T-cell (primary cell): ENCODE results near the gene ABCF2. TPM values are rescaled to one million over a fixed set of nuclear protein-coding genes. Genes with fewer than 3 reads are reported as not detected.

Experiments
- ATAC-seq, 4 experiments: fragments of 200-7000 bp in 3 of 4; fragments of 150-1000 bp in 1 of 4; cut with Tn5 transposase; replicated peaks in 1 of 4; 1 replicate in 3 of 4; 2 replicates in 1 of 4; pipeline ENCODE4 v1.10.0; 2021; ENCODE audit warnings: moderate library complexity in 3 of 4, mild to moderate bottlenecking in 2 of 4, moderate number of reproducible peaks in 1 of 4
- CTCF ChIA-PET, 2 donors: fragments of 300-600 bp; sonication (Branson Sonifier 250); formaldehyde crosslinking; loops; one replicate each; lab custom pipeline; 2022; ENCODE audit warnings: antibody characterized with exemption in 2 of 2; lab: Charles Lee
- POLR2A ChIA-PET, 2 donors: fragments of 300-600 bp; sonication (Branson Sonifier 250); formaldehyde crosslinking; loops; one replicate each; lab custom pipeline; 2022; ENCODE audit warnings: antibody characterized with exemption in 2 of 2; lab: Charles Lee
- DNase-seq, 35 experiments: peaks; one replicate each; pipeline versions ENCODE4 v3.0.0 to v3.0.0-alpha.2; 2013 to 2023
- H3K27ac ChIP-seq: one replicate; pipeline ENCODE4 v1.5.1; 2013; ENCODE audit warnings: low read length
- H3K27me3 ChIP-seq, 2 experiments: replicated peaks in 1 of 2; 1 replicate in 1 of 2; 2 replicates in 1 of 2; pipeline versions ENCODE4 v1.6.1 to v1.7.0; 2013; ENCODE audit warnings: low read length in 1 of 2, mixed read lengths in 1 of 2; ENCODE audit not compliant: control insufficient read depth in 2 of 2, insufficient read depth in 2 of 2; ENCODE audit errors: extremely low read depth in 1 of 2
- H3K36me3 ChIP-seq, 2 donors: 1 replicate in 1 of 2; 2 replicates in 1 of 2; pipeline versions ENCODE4 v1.6.1 to v1.7.0; 2013; ENCODE audit warnings: low read length in 1 of 2; ENCODE audit not compliant: control insufficient read depth in 2 of 2, insufficient read depth in 1 of 2; ENCODE audit errors: extremely low read depth in 1 of 2
- H3K4me1 ChIP-seq, 2 experiments: 1 replicate in 1 of 2; 2 replicates in 1 of 2; pipeline versions ENCODE4 v1.6.1 to v1.7.0; 2013; ENCODE audit warnings: low read length in 2 of 2, mixed read lengths in 1 of 2; ENCODE audit not compliant: insufficient read depth in 2 of 2, control insufficient read depth in 1 of 2; ENCODE audit errors: extremely low read depth in 1 of 2
- H3K4me3 ChIP-seq, 2 donors: 1 replicate in 1 of 2; 2 replicates in 1 of 2; pipeline versions ENCODE4 v1.5.1 to v1.7.0; 2013; ENCODE audit warnings: mild to moderate bottlenecking in 2 of 2, low read length in 1 of 2, moderate library complexity in 1 of 2; ENCODE audit not compliant: control insufficient read depth in 1 of 2; ENCODE audit errors: extremely low read depth in 1 of 2
- H3K9me3 ChIP-seq: 2 replicates; pipeline ENCODE4 v1.7.0; 2013
- H3K27ac Mint-ChIP-seq, 2 donors: one replicate each; pipeline ENCODE4 v1.8.0; 2020 to 2021; ENCODE audit warnings: mild to moderate bottlenecking in 2 of 2, mixed read lengths in 2 of 2
- H3K27me3 Mint-ChIP-seq, 2 donors: one replicate each; pipeline ENCODE4 v1.8.0; 2021 to 2022; ENCODE audit warnings: mixed read lengths in 2 of 2
- H3K36me3 Mint-ChIP-seq: one replicate; pipeline ENCODE4 v1.8.0; 2021; ENCODE audit warnings: mixed read lengths
- H3K4me1 Mint-ChIP-seq, 3 donors: one replicate each; pipeline ENCODE4 v1.8.0; 2020 to 2022; ENCODE audit warnings: mixed read lengths in 3 of 3, mild to moderate bottlenecking in 1 of 3
- H3K4me3 Mint-ChIP-seq, 3 donors: one replicate each; pipeline ENCODE4 v1.8.0; 2020 to 2022; ENCODE audit warnings: mild to moderate bottlenecking in 3 of 3, mixed read lengths in 3 of 3, moderate library complexity in 3 of 3
- H3K9me3 Mint-ChIP-seq, 3 donors: one replicate each; pipeline ENCODE4 v1.8.0; 2020 to 2022; ENCODE audit warnings: mixed read lengths in 3 of 3
- WGBS: methylation state at CpG from one replicate; pipeline ENCODE4 v1.1.5; 2013; ENCODE audit warnings: missing lambda C conversion rate; ENCODE audit not compliant: insufficient coverage; 5-methylcytosine and 5-hydroxymethylcytosine counted together
- total RNA-seq, 35 experiments: library from RNA in 6 of 35; stranded (reverse) in 6 of 35; fragments of 120-200 nt in 1 of 35; gene quantifications; one replicate each; pipeline versions ENCODE4 v1.2.1 to v1.2.4 and lab custom pipeline; 2013 to 2026

ABCF2 gene
- total RNA-seq, 5 donors from 2014 or later (not counting 1 experiment from before 2014, with no cell fraction given) = 22.9 to 39.7 (median 38.8) TPM

GRCh38 chr7:151218170-151218569 lies 8.8 kb downstream of the ABCF2 start:
- CTCF ChIA-PET = interaction anchor here in 1 of 2 donors (0.6 kb wide), 1 partner anchor 68 kb away, joined by 3 read pairs; no protein-coding TSS in a partner anchor
- peaks cover 0 to 2% (median 0%) of the 10 kb centered on the region in 3 donors for H3K4me1 Mint-ChIP-seq
- POLR2A ChIA-PET = no interaction called here
- peaks cover 64% of the 10 kb centered on the region for H3K36me3 Mint-ChIP-seq
- H3K27me3 ChIP-seq = no peaks in the 10 kb centered on the region
- no peak for ATAC-seq
- no peaks in the 10 kb centered on the region for H3K27me3 Mint-ChIP-seq
- WGBS = 98% methylated on average over 8 of the region's 9 CpGs
- H3K36me3 ChIP-seq = peaks cover 29 to 90% of the 10 kb centered on the region in 2 donors
- H3K4me3 Mint-ChIP-seq = no peak overlapping the region
- H3K9me3 Mint-ChIP-seq = no peaks in the 10 kb centered on the region
- no peak overlapping the region for H3K27ac Mint-ChIP-seq
- DNase-seq = no peak
- no peak overlapping the region for H3K4me3 ChIP-seq
- H3K4me1 ChIP-seq = no peaks in the 10 kb centered on the region
- H3K27ac ChIP-seq = no peak overlapping the region
- no peaks in the 10 kb centered on the region for H3K9me3 ChIP-seq

GRCh38 chr7:151215396-151215795 lies 11.6 kb downstream of the ABCF2 start:
- Histone ChIP-seq H3K36me3 (peaks cover 24 to 72% of the 10 kb centered on the region in 2 donors), H3K4me1 (no peaks in the 10 kb centered on the region), H3K27ac (no peak overlapping the region), H3K27me3 (no peaks in the 10 kb centered on the region), H3K9me3 (no peaks in the 10 kb centered on the region), H3K4me3 (no peak overlapping the region)
- Mint-ChIP-seq H3K4me1 (peaks cover 0 to under 1% (median 0%) of the 10 kb centered on the region in 3 donors), H3K4me3 (no peak overlapping the region), H3K36me3 (peaks cover 52% of the 10 kb centered on the region), H3K27ac (no peak overlapping the region), H3K9me3 (no peaks in the 10 kb centered on the region), H3K27me3 (no peaks in the 10 kb centered on the region)
- ChIA-PET CTCF (no interaction called here), POLR2A (no interaction called here)
- 100% methylated on average over 1 of the region's 5 CpGs for WGBS
- DNase-seq = no peak
- ATAC-seq = no peak

GRCh38 chr7:151213826-151214225 lies 13.2 kb downstream of the ABCF2 start:
- H3K36me3 Mint-ChIP-seq = peaks cover 48% of the 10 kb centered on the region
- CTCF ChIA-PET = interaction anchor here in 1 of 2 donors (0.6 kb wide), 1 partner anchor 141 kb away, joined by 3 read pairs; no protein-coding TSS in a partner anchor
- ATAC-seq (no peak), DNase-seq (no peak)
- H3K9me3 ChIP-seq = no peaks in the 10 kb centered on the region
- WGBS = 89% methylated on average over 3 of the region's 3 CpGs
- H3K27ac Mint-ChIP-seq = no peak overlapping the region
- no peak overlapping the region for H3K4me3 Mint-ChIP-seq
- H3K4me1 Mint-ChIP-seq = peaks cover 0 to 3% (median 3%) of the 10 kb centered on the region in 3 donors
- no peak overlapping the region for H3K27ac ChIP-seq
- H3K27me3 ChIP-seq = no peaks in the 10 kb centered on the region
- no peaks in the 10 kb centered on the region for H3K27me3 Mint-ChIP-seq
- peaks cover 17 to 57% of the 10 kb centered on the region in 2 donors for H3K36me3 ChIP-seq
- H3K9me3 Mint-ChIP-seq = no peaks in the 10 kb centered on the region
- H3K4me1 ChIP-seq = peaks cover 0 to 7% of the 10 kb centered on the region in 2 experiments
- POLR2A ChIA-PET = no interaction called here
- no peak overlapping the region for H3K4me3 ChIP-seq

GRCh38 chr7:151212626-151213025 lies 14.4 kb downstream of the ABCF2 start:
- H3K27ac Mint-ChIP-seq = no peak overlapping the region
- Histone ChIP-seq H3K27me3 (no peaks in the 10 kb centered on the region), H3K4me1 (peaks cover 0 to 16% of the 10 kb centered on the region in 2 experiments), H3K27ac (no peak overlapping the region), H3K4me3 (no peak overlapping the region), H3K9me3 (no peaks in the 10 kb centered on the region), H3K36me3 (peaks cover 9 to 45% of the 10 kb centered on the region in 2 donors)
- no peak overlapping the region for H3K4me3 Mint-ChIP-seq
- DNase-seq (no peak), ATAC-seq (no peak)
- 90% methylated on average over 3 of the region's 5 CpGs for whole genome bisulfite sequencing
- POLR2A ChIA-PET = no interaction called here
- H3K9me3 Mint-ChIP-seq = no peaks in the 10 kb centered on the region
- CTCF ChIA-PET = no interaction called here
- H3K36me3 Mint-ChIP-seq = peaks cover 36% of the 10 kb centered on the region
- H3K4me1 Mint-ChIP-seq = peaks cover 9 to 14% (median 12%) of the 10 kb centered on the region in 3 donors
- H3K27me3 Mint-ChIP-seq = no peaks in the 10 kb centered on the region

- DNase-seq = no peak
- no peak overlapping the region for H3K4me3 Mint-ChIP-seq
- no peaks in the 10 kb centered on the region for H3K9me3 ChIP-seq
- no peaks in the 10 kb centered on the region for H3K27me3 ChIP-seq
- peaks cover 3 to 29% of the 10 kb centered on the region in 2 experiments for H3K4me1 ChIP-seq
- no peak overlapping the region for H3K27ac Mint-ChIP-seq
- no peak overlapping the region for H3K4me3 ChIP-seq
- no peaks in the 10 kb centered on the region for H3K27me3 Mint-ChIP-seq
- WGBS = 100% methylated on average over 1 of the region's 3 CpGs
- POLR2A ChIA-PET = no interaction called here
- H3K4me1 Mint-ChIP-seq = peaks cover 23 to 28% (median 24%) of the 10 kb centered on the region in 3 donors
- H3K36me3 Mint-ChIP-seq = peaks cover 35% of the 10 kb centered on the region
- no peak for ATAC-seq
- no peak overlapping the region for H3K27ac ChIP-seq
- CTCF ChIA-PET = interaction anchor here in 1 of 2 donors (0.5 kb wide), 1 partner anchor 44 kb away, joined by 4 read pairs; no protein-coding TSS in a partner anchor
- peaks cover 8 to 35% of the 10 kb centered on the region in 2 donors for H3K36me3 ChIP-seq
- H3K9me3 Mint-ChIP-seq = no peaks in the 10 kb centered on the region
Measured at GRCh38 chr7:151211155-151211772, 15.7 kb downstream of the ABCF2 start.

- ChIA-PET CTCF (interaction anchor here in 1 of 2 donors (0.7 kb wide), 1 partner anchor 11 kb away, joined by 4 read pairs; no protein-coding TSS in a partner anchor), POLR2A (no interaction called here)
- Histone ChIP-seq H3K27ac (no peak within 1 kb of the TSS), H3K9me3 (no peaks in the 10 kb centered on the region), H3K27me3 (no peaks in the 10 kb centered on the region), H3K4me1 (peaks cover 3 to 39% of the 10 kb centered on the region in 2 experiments), H3K36me3 (peaks cover 6 to 26% of the 10 kb centered on the region in 2 donors), H3K4me3 (no peak within 1 kb of the TSS)
- WGBS = 93% methylated on average over 5 of the region's 17 CpGs
- ATAC-seq = no peak
- no peak for DNase-seq
- H3K9me3 Mint-ChIP-seq = no peaks in the 10 kb centered on the region
- peak within 1 kb of the TSS in 1 of 2 donors; percentile 42 for H3K27ac Mint-ChIP-seq
- H3K4me3 Mint-ChIP-seq = no peak within 1 kb of the TSS
- peaks cover 27 to 36% (median 29%) of the 10 kb centered on the region in 3 donors for H3K4me1 Mint-ChIP-seq
- peaks cover 27% of the 10 kb centered on the region for H3K36me3 Mint-ChIP-seq
- no peaks in the 10 kb centered on the region for H3K27me3 Mint-ChIP-seq
Measured at GRCh38 chr7:151210087-151210854, 16.7 kb downstream of the ABCF2 start, which contains the start of gene H2BK1. TSS of gene H2BK1 (minus strand) at chr7:151210488. CDS start at chr7:151210318, 170 bp downstream.
